H1 (cell line): ENCODE results near the gene ZFP64.

Experiments
- KDM1A ChIP-seq: fragments of 200-600, 300-600 bp; sonication (generic); IDR thresholded peaks from 2 replicates; pipeline ENCODE4 v1.7.1; 2016; ENCODE audit warnings: mild to moderate bottlenecking, low read length, borderline replicate concordance
- POLR2A ChIP-seq, 2 experiments: IDR thresholded peaks; 1 replicate in 1 of 2; 2 replicates in 1 of 2; pipeline ENCODE4 v1.6.1; 2011; ENCODE audit warnings: low read depth in 2 of 2, low read length in 2 of 2, mild to moderate bottlenecking in 2 of 2; ENCODE audit errors: control extremely low read depth in 1 of 2
- POLR2AphosphoS5 ChIP-seq: IDR thresholded peaks from 2 replicates; pipeline ENCODE4 v1.6.1; 2011; ENCODE audit warnings: low read depth, low read length
- TBP ChIP-seq: IDR thresholded peaks from 2 replicates; pipeline ENCODE4 v1.6.1; 2011; ENCODE audit warnings: low read depth, low read length, improper control_type of control experiment
- TEAD4 ChIP-seq: IDR thresholded peaks from 2 replicates; pipeline ENCODE4 v1.6.1; 2012; ENCODE audit warnings: low read depth, low read length, inconsistent platforms, mixed read lengths
- TF ChIP-seq, protein P1 (sequence below): IDR thresholded peaks from 2 replicates; pipeline ENCODE4 v1.6.1; 2011; ENCODE audit warnings: low read depth, mild to moderate bottlenecking, low read length; ENCODE audit not compliant: insufficient read depth
- TF ChIP-seq, protein P2 (sequence below), 3 experiments: IDR thresholded peaks; 1 replicate in 2 of 3; 2 replicates in 1 of 3; pipeline versions ENCODE4 v1.5.1 to v1.6.1; 2011; ENCODE audit warnings: low read length in 3 of 3, mild to moderate bottlenecking in 3 of 3, inconsistent platforms in 2 of 3, low read depth in 1 of 3, moderate library complexity in 1 of 3; ENCODE audit not compliant: insufficient read depth in 1 of 3; ENCODE audit errors: control extremely low read depth in 1 of 3

DNA sequence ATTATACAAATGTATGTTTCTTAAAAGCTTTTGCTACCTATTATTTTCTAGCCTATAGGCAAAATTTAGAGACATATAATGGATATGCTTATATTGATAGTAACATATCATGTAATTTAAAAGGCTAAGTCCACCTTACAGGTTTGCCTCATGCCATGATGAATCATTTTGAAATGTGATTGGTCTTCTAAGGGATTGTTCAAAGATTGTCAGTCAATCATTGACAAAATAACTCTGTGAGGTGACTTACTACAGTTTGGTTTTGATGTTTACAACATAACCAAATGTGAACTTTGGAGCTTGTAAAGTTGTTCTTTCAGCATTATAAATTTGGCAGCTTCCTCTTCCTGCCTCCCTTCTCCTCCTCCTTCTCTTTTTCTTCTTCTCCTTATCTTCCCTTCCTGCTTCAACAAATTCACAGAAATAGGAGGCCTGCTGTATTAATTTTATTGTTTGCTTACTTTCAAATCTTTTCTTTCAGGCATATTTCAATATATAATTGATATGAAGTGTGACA lies 39.7 kb upstream of the ZFP64 start:
- TF ChIP-seq, protein P1, sequence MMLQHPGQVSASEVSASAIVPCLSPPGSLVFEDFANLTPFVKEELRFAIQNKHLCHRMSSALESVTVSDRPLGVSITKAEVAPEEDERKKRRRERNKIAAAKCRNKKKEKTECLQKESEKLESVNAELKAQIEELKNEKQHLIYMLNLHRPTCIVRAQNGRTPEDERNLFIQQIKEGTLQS = no peak
- TF ChIP-seq TEAD4 (no peak), TBP (no peak), POLR2A (IDR thresholded peaks at IDR 0.05; ENCODE audit: control extremely low read depth in 1 of 2, low read depth in 2 of 2, low read length in 2 of 2) (no peak), KDM1A (no peak), POLR2AphosphoS5 (no peak)
- TF ChIP-seq, protein P2, sequence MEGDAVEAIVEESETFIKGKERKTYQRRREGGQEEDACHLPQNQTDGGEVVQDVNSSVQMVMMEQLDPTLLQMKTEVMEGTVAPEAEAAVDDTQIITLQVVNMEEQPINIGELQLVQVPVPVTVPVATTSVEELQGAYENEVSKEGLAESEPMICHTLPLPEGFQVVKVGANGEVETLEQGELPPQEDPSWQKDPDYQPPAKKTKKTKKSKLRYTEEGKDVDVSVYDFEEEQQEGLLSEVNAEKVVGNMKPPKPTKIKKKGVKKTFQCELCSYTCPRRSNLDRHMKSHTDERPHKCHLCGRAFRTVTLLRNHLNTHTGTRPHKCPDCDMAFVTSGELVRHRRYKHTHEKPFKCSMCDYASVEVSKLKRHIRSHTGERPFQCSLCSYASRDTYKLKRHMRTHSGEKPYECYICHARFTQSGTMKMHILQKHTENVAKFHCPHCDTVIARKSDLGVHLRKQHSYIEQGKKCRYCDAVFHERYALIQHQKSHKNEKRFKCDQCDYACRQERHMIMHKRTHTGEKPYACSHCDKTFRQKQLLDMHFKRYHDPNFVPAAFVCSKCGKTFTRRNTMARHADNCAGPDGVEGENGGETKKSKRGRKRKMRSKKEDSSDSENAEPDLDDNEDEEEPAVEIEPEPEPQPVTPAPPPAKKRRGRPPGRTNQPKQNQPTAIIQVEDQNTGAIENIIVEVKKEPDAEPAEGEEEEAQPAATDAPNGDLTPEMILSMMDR (IDR thresholded peaks at IDR 0.05; ENCODE audit: control extremely low read depth in 1 of 3, insufficient read depth in 1 of 3, low read depth in 1 of 3, low read length in 3 of 3) = no peak
